Subcutaneous adipose tissue (tissue), 4 donors: Measurements from ENCODE around the gene GJA9. TPM values are rescaled to one million over a fixed set of nuclear protein-coding genes. Genes with fewer than 3 reads are reported as not detected.

Source experiments
- CTCF ChIP-seq: fragments of 450-650 bp; IDR thresholded peaks from one replicate; pipeline ENCODE4 v1.5.1; 2016; ENCODE audit warnings: low read depth, mild to moderate bottlenecking, control low read depth, antibody characterized with exemption, moderate library complexity
- total RNA-seq, 4 donors: library from RNA; depleted of rRNA; stranded (reverse); fragments of >200 nt; gene quantifications; one replicate each; pipeline ENCODE4 v1.1.0, GENCODE V29; 2016

The GJA9 gene
- total RNA-seq, result not detected

DNA sequence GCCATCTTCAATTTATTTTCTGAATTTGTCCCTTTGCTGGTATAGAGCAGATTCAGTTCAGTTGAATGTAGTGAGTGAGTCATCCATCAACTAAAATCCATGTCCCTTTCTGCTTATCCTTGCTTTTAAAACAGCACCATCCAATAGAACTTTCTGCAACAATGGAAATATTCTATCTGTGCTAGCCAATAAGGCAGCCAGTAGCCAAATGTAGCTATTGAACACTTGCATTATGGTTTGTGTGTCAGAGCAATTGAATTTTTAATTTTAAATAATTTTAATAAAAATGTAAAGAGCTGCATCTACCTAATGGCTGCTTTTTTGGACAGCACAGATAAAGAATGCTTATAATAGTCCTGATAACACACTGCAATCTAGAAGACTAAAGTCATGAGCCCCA is at the start of gene GJA9:
Gene GJA9, minus strand, starts transcription at position 101 of the 400 bp plus-strand sequence. CDS start 5,489 bp downstream, outside the sequence.
- no peak for TF ChIP-seq CTCF

- no peak for TF ChIP-seq CTCF
These were observed 48.1 kb upstream of the GJA9 start for GRCh38 chr1:38929476-38929875.

GRCh38 chr1:38929054-38929453 is 47.7 kb upstream of the GJA9 start:
- TF ChIP-seq CTCF, result no peak

DNA sequence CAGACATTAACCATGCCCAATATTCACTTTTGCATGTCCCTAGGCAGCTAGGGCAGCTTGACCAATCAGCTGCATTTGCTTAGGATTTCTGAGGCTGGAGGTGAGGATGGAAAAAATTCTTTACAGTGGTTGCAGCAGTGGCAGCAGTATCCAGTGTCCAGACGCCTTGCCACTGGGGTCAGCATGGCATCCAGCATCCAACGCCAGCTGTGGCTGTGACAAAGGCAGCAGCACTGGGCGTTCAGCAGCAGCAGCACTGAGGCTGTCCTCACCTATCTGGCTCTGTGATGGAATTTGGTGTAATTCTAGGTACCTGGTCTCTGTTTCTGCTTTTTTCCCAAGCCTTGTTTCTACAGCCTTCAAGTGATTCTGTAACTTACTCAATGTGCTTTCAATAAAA is 44.7 kb upstream of the GJA9 start:
- TF ChIP-seq CTCF, result no peak

- TF ChIP-seq CTCF, result no peak
These were observed 44.0 kb upstream of the GJA9 start for GRCh38 chr1:38925391-38925790.

DNA sequence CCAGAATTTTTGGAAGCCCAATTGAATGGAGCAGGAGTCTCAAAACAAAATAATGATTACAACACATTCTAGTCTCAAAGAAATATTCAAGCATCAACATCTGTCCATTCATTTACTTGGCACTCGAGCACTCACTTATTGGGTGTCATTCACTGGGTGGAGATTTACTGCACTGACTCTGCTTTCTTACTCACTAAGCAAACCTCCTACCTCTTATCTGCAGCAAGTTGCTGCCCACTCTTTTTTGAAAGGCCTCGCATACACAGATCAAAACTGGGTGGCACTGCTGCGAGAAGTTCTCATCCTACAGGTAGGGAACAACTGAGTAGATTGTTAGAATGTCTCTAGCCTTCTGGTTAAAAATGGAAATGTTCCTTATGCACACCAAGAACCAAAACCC is 42.2 kb upstream of the GJA9 start:
- TF ChIP-seq CTCF, result no peak

DNA sequence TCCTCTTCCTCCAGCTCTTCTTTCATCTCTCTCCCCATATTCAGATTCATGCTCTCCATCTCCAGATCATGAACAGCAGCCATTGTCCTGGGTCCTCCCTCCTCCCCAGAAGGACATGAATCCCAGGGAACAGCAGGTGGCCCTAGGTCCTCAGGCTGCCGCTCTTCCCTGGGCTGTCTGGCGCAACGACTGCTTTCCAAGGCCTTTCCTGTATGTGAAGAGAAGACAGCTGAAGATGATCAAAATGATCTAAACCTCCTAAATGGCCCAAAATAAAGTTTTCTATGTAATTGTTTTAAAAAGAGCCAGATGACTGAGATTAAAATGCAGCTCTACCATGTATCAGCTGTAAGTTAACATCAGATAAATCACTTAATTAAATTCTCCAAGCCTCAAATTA is 37.7 kb upstream of the GJA9 start:
- TF ChIP-seq CTCF, result no peak
